ENCODE results near the gene PCSK5.

Gene PCSK5

GRCh38 chr9:76191493-76191892 lies 301.0 kb downstream of the PCSK5 start:
- no peak for DNase-seq (ENCODE audit: low spot score)

- no peak for DNase-seq (ENCODE audit: low spot score)
Measured at GRCh38 chr9:76192013-76192412, 301.5 kb downstream of the PCSK5 start.

GRCh38 chr9:76194896-76195295 lies 304.4 kb downstream of the PCSK5 start:
- peak; percentile 50 for DNase-seq (ENCODE audit: low spot score)

- DNase-seq (ENCODE audit: low spot score) = no peak
Measured at GRCh38 chr9:76198336-76198735, 307.9 kb downstream of the PCSK5 start.

- no peak for DNase-seq (ENCODE audit: low spot score)
Measured at GRCh38 chr9:76200315-76200714, 309.8 kb downstream of the PCSK5 start.

GRCh38 chr9:76200745-76201144 lies 310.3 kb downstream of the PCSK5 start:
- no peak for DNase-seq (ENCODE audit: low spot score)

- DNase-seq (ENCODE audit: low spot score) = no peak
Measured at GRCh38 chr9:76203373-76203772, 312.9 kb downstream of the PCSK5 start.

- peak; percentile 43 for DNase-seq (ENCODE audit: low spot score)
Measured at GRCh38 chr9:76206821-76207220, 316.3 kb downstream of the PCSK5 start.

GRCh38 chr9:76213751-76214150 lies 323.3 kb downstream of the PCSK5 start:
- DNase-seq (ENCODE audit: low spot score) = peak; percentile 6

GRCh38 chr9:76215066-76215465 lies 324.6 kb downstream of the PCSK5 start:
- DNase-seq (ENCODE audit: low spot score) = peak; percentile 65

- peak; percentile 89 for DNase-seq (ENCODE audit: low spot score)
Measured at GRCh38 chr9:76216161-76216649, 325.7 kb downstream of the PCSK5 start.

- DNase-seq (ENCODE audit: low spot score) = peak; percentile 6
Measured at GRCh38 chr9:76218117-76218885, 327.8 kb downstream of the PCSK5 start.

GRCh38 chr9:76218886-76219445 lies 328.5 kb downstream of the PCSK5 start:
- DNase-seq (ENCODE audit: low spot score) = peak; percentile 75

- DNase-seq (ENCODE audit: low spot score) = no peak
Measured at GRCh38 chr9:76219560-76220151, 329.2 kb downstream of the PCSK5 start.

GRCh38 chr9:76221423-76221822 lies 330.9 kb downstream of the PCSK5 start:
- DNase-seq (ENCODE audit: low spot score) = no peak

- DNase-seq (ENCODE audit: low spot score) = no peak
Measured at GRCh38 chr9:76223749-76224340, 333.4 kb downstream of the PCSK5 start.

GRCh38 chr9:76227156-76227555 lies 336.7 kb downstream of the PCSK5 start:
- DNase-seq (ENCODE audit: low spot score) = no peak

GRCh38 chr9:76231001-76231400 lies 340.5 kb downstream of the PCSK5 start:
- peak; percentile 76 for DNase-seq (ENCODE audit: low spot score)

- no peak for DNase-seq (ENCODE audit: low spot score)
Measured at GRCh38 chr9:76232861-76233489, 342.5 kb downstream of the PCSK5 start.

- DNase-seq (ENCODE audit: low spot score) = no peak
Measured at GRCh38 chr9:76240578-76240977, 350.1 kb downstream of the PCSK5 start.

GRCh38 chr9:76245518-76245917 lies 355.0 kb downstream of the PCSK5 start:
- DNase-seq (ENCODE audit: low spot score) = no peak

- DNase-seq (ENCODE audit: low spot score) = no peak
Measured at GRCh38 chr9:76246680-76247079, 356.2 kb downstream of the PCSK5 start.

Measured in kidney tubule cell (primary cell).